GM23338 (cell line): ENCODE data around the gene HIVEP2. TPM values are rescaled to one million over a fixed set of nuclear protein-coding genes. Genes with fewer than 3 reads are reported as not detected.

Source experiments
- ATAC-seq: fragments of 200-7000 bp; cut with Tn5 transposase; 3 replicates; pipeline ENCODE4 v1.9.1; 2020
- DNase-seq: peaks from one replicate; pipeline ENCODE4 v3.0.0-alpha.2; 2015; ENCODE audit warnings: low spot score
- H2AFZ ChIP-seq: fragments of 200-600 bp; sonication (generic); 2 replicates; pipeline ENCODE4 v1.8.0; 2016; ENCODE audit warnings: antibody characterized with exemption, mild to moderate bottlenecking, moderate library complexity
- H3F3A ChIP-seq: fragments of 200-600 bp; sonication (generic); replicated peaks from 2 replicates; pipeline ENCODE4 v1.8.0; 2017; ENCODE audit warnings: antibody characterized with exemption, mixed run types, low read depth
- H3K27ac ChIP-seq: fragments of 200-600 bp; sonication (generic); 2 replicates; pipeline ENCODE4 v1.6.1; 2016; ENCODE audit warnings: low read depth
- H3K27me3 ChIP-seq: fragments of 200-600 bp; sonication (generic); 2 replicates; pipeline ENCODE4 v1.8.0; 2016; ENCODE audit warnings: mild to moderate bottlenecking, mixed run types, moderate library complexity; ENCODE audit not compliant: insufficient read depth
- H3K36me3 ChIP-seq: fragments of 200-600 bp; sonication (generic); 2 replicates; pipeline ENCODE4 v1.8.0; 2016; ENCODE audit warnings: mild to moderate bottlenecking; ENCODE audit not compliant: insufficient read depth
- H3K4me1 ChIP-seq: fragments of 200-600 bp; sonication (generic); 2 replicates; pipeline ENCODE4 v1.8.0; 2016; ENCODE audit warnings: mild to moderate bottlenecking, moderate library complexity; ENCODE audit not compliant: insufficient read depth
- H3K4me2 ChIP-seq: fragments of 200-600 bp; sonication (generic); 2 replicates; pipeline ENCODE4 v1.7.1; 2017; ENCODE audit warnings: mixed run types
- H3K4me3 ChIP-seq: fragments of 200-600 bp; sonication (generic); 2 replicates; pipeline ENCODE4 v1.6.1; 2016; ENCODE audit warnings: mixed run types
- H3K79me2 ChIP-seq: fragments of 200-600 bp; sonication (generic); replicated peaks from 2 replicates; pipeline ENCODE4 v1.8.0; 2017; ENCODE audit warnings: mild to moderate bottlenecking; ENCODE audit not compliant: insufficient read depth
- H3K9me2 ChIP-seq: fragments of 200-600 bp; sonication (generic); 2 replicates; pipeline ENCODE4 v1.8.0; 2017; ENCODE audit not compliant: insufficient read depth
- H4K20me1 ChIP-seq: fragments of 200-600 bp; sonication (generic); replicated peaks from 2 replicates; pipeline ENCODE4 v1.8.0; 2017; ENCODE audit warnings: mild to moderate bottlenecking; ENCODE audit not compliant: insufficient read depth
- H3K27ac Mint-ChIP-seq: 2 replicates; pipeline ENCODE4 v1.8.0; 2020; ENCODE audit warnings: inconsistent platforms, mild to moderate bottlenecking, moderate library complexity, mixed read lengths
- H3K27me3 Mint-ChIP-seq: 3 replicates; pipeline ENCODE4 v1.8.0; 2022; ENCODE audit warnings: low read depth, mild to moderate bottlenecking, moderate library complexity, mixed read lengths, inconsistent platforms; ENCODE audit not compliant: insufficient read depth, poor library complexity
- H3K36me3 Mint-ChIP-seq: 3 replicates; pipeline ENCODE4 v1.8.0; 2021; ENCODE audit warnings: low read depth, mild to moderate bottlenecking, inconsistent platforms, moderate library complexity, mixed read lengths
- H3K4me1 Mint-ChIP-seq: 3 replicates; pipeline ENCODE4 v1.8.0; 2020; ENCODE audit warnings: mild to moderate bottlenecking, inconsistent platforms, mixed read lengths
- H3K4me3 Mint-ChIP-seq: 3 replicates; pipeline ENCODE4 v1.8.0; 2021; ENCODE audit warnings: moderate library complexity, mild to moderate bottlenecking, inconsistent platforms, mixed read lengths
- H3K9me3 Mint-ChIP-seq: 3 replicates; pipeline ENCODE4 v1.8.0; 2020; ENCODE audit warnings: moderate library complexity, mild to moderate bottlenecking, inconsistent platforms, mixed read lengths
- CREB1 ChIP-seq: fragments of 250-450 bp; sonication (Bioruptor Pico); IDR thresholded peaks from 2 replicates; pipeline ENCODE4 v1.5.0; 2020; ENCODE audit warnings: low read depth, mild to moderate bottlenecking, moderate library complexity
- CTCF ChIP-seq, 2 experiments: fragments of 200-600 bp in 1 of 2; sonication (generic) in 1 of 2; conservative IDR thresholded peaks; 2 replicates each; pipeline versions ENCODE4 v1.5.1 to v1.6.1; 2016 to 2017; ENCODE audit warnings: antibody characterized with exemption in 2 of 2, low read depth in 2 of 2, mild to moderate bottlenecking in 2 of 2, moderate library complexity in 1 of 2
- ETS1 ChIP-seq: IDR thresholded peaks from 2 replicates; pipeline ENCODE4 v1.6.1; 2016; ENCODE audit warnings: antibody characterized with exemption
- EZH2 ChIP-seq: fragments of 200-600 bp; sonication (generic); IDR thresholded peaks from one replicate; pipeline ENCODE4 v1.8.0; 2017; ENCODE audit warnings: antibody characterized with exemption, mild to moderate bottlenecking, low read depth; ENCODE audit not compliant: unreplicated experiment
- EZH2phosphoT487 ChIP-seq: fragments of 200-600 bp; sonication (generic); IDR thresholded peaks from one replicate; pipeline ENCODE4 v1.8.1; 2018; ENCODE audit warnings: antibody characterized with exemption; ENCODE audit not compliant: unreplicated experiment
- NANOG ChIP-seq: IDR thresholded peaks from 2 replicates; pipeline ENCODE4 v1.6.1; 2016; ENCODE audit warnings: antibody characterized with exemption, borderline replicate concordance
- POLR2AphosphoS5 ChIP-seq: IDR thresholded peaks from 2 replicates; pipeline ENCODE4 v1.6.1; 2016; ENCODE audit warnings: antibody characterized with exemption, low read depth
- REST ChIP-seq: IDR thresholded peaks from one replicate; pipeline ENCODE4 v1.6.1; 2018; ENCODE audit warnings: antibody characterized with exemption; ENCODE audit not compliant: unreplicated experiment
- STAT1 ChIP-seq: IDR thresholded peaks from one replicate; pipeline ENCODE4 v1.6.1; 2016; ENCODE audit warnings: antibody characterized with exemption; ENCODE audit not compliant: unreplicated experiment
- ZNF114 ChIP-seq: fragments of 250-450 bp; sonication (Bioruptor Pico); IDR thresholded peaks from 2 replicates; pipeline ENCODE4 v1.5.0; 2020; ENCODE audit warnings: mild to moderate bottlenecking, moderate library complexity
- ZNF331 ChIP-seq: fragments of 250-450 bp; sonication (Bioruptor Pico); IDR thresholded peaks from 2 replicates; pipeline ENCODE4 v1.5.0; 2020; ENCODE audit warnings: low read depth, mild to moderate bottlenecking, moderate library complexity
- ZNF462 ChIP-seq: fragments of 250-450 bp; sonication (Bioruptor Pico); IDR thresholded peaks from 2 replicates; pipeline ENCODE4 v1.5.0; 2020; ENCODE audit warnings: mild to moderate bottlenecking, moderate library complexity
- polyA plus RNA-seq: library from polyadenylated mRNA; unstranded; fragments of >200 nt; fragmentation: Nextera tagmentation; extraction: Ambion mirVana; gene quantifications from 2 replicates; pipeline ENCODE4 v1.2.1, GENCODE V29; 2016
- total RNA-seq: library from RNA; depleted of rRNA; stranded (reverse); fragments of >200 nt; shearing (Covaris generic); gene quantifications from 2 replicates; pipeline ENCODE4 v1.2.3, GENCODE V29; 2014

The HIVEP2 gene
- total and polyA plus RNA-seq, 2 experiments from 2014 or later = 1.5 to 7.4 TPM

GRCh38 chr6:142752348-142752747 is 192.6 kb downstream of the HIVEP2 start:
- Mint-ChIP-seq H3K4me1 (peaks cover 4% of the 10 kb centered on the region), H3K36me3 (peaks cover 5% of the 10 kb centered on the region; the same call in 1 of the 3 replicates), H3K27ac (no peak overlapping the region), H3K9me3 (no peaks in the 10 kb centered on the region), H3K27me3 (no peaks in the 10 kb centered on the region), H3K4me3 (no peak overlapping the region)
- Histone ChIP-seq H4K20me1 (no peaks in the 10 kb centered on the region), H3K4me2 (no peak overlapping the region), H3K27ac (no peak overlapping the region), H3K4me1 (no peaks in the 10 kb centered on the region), H3K36me3 (no peaks in the 10 kb centered on the region), H3K4me3 (no peak overlapping the region), H3K79me2 (no peaks in the 10 kb centered on the region), H2AFZ (no peak overlapping the region), H3K27me3 (no peaks in the 10 kb centered on the region), H3K9me2 (no peaks in the 10 kb centered on the region), H3F3A (no peaks in the 10 kb centered on the region)
- no peak for ATAC-seq
- no peak for DNase-seq
- TF ChIP-seq ETS1 (no peak), NANOG (no peak), STAT1 (no peak), ZNF114 (no peak), ZNF462 (CRISPR knock-in tag) (no peak), EZH2phosphoT487 (no peak), REST (no peak), CREB1 (CRISPR knock-in tag) (no peak), ZNF331 (no peak), EZH2 (no peak), CTCF (conservative IDR thresholded peaks at IDR 0.05; ENCODE audit: low read depth in 2 of 2) (no peak), POLR2AphosphoS5 (no peak)
